ENCODE data around the gene CFAP46. TPM values are rescaled to one million over a fixed set of nuclear protein-coding genes. Genes with fewer than 3 reads are reported as not detected.
"Not testable (repeated sequence)": the region's sequence is repeated elsewhere in the genome, so short reads cannot be mapped to it uniquely, and the experiment has no call there.

The CFAP46 gene
- total RNA-seq, 2 donors from 2014 or later, result 0.35 to 1.5 TPM

DNA sequence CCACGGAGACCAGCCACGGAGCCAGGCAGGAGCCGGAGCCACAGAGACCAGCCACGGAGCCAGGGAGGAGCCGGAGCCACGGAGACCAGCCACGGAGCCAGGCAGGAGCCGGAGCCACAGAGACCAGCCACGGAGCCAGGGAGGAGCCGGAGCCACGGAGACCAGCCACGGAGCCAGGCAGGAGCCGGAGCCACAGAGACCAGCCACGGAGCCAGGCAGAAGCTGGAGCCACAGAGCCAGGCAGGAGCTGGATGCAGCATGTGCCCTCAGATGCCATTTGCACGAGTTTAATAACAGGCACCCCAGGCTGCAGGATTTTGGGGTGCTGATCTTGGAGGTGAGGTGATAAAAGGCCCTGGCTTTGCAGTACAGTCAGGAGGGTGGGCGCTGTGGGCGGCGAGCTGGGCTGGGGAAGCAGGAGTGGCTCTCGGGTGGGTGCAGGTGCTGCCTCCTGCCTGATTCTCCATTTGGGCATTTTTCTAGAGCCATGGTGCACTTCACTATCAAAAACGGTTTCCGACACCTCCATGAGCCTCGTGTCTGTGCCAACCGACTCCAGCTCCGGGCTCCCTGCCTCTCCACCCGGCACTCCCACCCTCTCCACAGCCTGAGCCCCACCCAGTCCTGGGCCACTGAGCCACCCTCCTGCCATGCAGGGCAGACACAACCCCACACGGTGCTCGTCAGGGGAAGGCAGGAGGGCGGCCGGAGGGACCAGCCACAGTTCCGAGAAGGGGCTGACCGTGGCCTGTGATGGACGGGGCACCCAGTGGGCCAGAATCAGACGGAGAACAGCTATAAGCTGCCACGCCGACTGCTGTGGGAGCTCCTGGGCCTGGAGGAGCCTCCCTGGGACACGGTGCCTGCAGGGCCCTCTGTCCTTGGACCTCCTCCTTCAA lies 115.6 kb downstream of the CFAP46 start:
- Histone ChIP-seq H3K27ac (no peak overlapping the region), H3K4me1 (no peaks in the 10 kb centered on the region), H3K9me3 (no peaks in the 10 kb centered on the region), H3K36me3 (no peaks in the 10 kb centered on the region), H3K4me3 (no peak overlapping the region), H3K27me3 (no peaks in the 10 kb centered on the region)
- DNase-seq (ENCODE audit: low spot score), result no peak
- TF ChIP-seq, protein P1, sequence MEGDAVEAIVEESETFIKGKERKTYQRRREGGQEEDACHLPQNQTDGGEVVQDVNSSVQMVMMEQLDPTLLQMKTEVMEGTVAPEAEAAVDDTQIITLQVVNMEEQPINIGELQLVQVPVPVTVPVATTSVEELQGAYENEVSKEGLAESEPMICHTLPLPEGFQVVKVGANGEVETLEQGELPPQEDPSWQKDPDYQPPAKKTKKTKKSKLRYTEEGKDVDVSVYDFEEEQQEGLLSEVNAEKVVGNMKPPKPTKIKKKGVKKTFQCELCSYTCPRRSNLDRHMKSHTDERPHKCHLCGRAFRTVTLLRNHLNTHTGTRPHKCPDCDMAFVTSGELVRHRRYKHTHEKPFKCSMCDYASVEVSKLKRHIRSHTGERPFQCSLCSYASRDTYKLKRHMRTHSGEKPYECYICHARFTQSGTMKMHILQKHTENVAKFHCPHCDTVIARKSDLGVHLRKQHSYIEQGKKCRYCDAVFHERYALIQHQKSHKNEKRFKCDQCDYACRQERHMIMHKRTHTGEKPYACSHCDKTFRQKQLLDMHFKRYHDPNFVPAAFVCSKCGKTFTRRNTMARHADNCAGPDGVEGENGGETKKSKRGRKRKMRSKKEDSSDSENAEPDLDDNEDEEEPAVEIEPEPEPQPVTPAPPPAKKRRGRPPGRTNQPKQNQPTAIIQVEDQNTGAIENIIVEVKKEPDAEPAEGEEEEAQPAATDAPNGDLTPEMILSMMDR (IDR thresholded peaks at IDR 0.05), result no peak

DNA sequence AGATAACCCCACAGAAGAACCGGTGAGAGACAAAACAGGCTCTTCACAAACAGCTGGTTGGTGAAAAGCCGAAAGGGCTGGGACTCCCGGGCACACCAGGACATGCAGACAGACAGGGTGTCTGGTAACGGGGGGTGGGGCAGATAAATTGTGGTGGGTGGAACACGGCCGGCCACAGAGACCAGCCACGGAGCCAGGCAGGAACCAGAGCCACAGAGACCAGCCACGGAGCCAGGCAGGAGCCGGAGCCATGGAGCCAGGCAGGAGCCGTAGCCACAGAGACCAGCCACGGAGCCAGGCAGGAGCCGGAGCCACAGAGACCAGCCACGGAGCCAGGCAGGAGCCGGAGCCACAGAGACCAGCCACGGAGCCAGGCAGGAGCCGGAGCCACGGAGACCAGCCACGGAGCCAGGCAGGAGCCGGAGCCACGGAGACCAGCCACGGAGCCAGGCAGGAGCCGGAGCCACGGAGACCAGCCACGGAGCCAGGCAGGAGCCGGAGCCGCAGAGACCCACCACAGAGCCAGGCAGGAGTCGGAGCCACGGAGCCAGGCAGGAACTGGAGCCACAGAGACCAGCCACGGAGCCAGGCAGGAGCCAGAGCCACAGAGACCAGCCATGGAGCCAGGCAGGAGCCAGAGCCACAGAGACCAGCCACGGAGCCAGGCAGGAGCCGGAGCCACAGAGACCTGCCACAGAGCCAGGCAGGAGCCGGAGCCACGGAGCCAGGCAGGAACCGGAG lies 116.4 kb downstream of the CFAP46 start:
- H3K27me3 ChIP-seq; H3K4me3 ChIP-seq; H3K36me3 ChIP-seq; DNase-seq (ENCODE audit: low spot score); H3K9me3 ChIP-seq; H3K4me1 ChIP-seq; H3K27ac ChIP-seq: not testable (repeated sequence)

DNA sequence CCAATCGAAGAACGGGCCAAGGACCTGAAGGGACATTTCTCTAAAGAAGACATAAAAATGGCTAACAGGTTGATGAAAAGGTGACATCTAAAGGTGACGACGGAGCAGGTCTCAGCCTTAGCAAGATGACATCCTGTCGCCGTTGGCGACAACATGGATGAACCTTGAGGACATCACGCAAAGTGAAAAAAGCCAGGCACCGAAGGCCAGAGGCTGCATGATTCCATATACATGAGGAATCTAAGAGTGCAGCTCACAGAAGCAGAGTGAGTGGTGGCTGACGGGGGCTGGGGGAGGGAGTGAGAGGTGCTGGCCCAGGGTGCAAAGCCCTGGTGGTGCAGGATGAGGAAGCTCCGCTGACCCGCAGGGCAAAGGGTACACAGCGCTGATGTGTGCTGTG lies 122.3 kb downstream of the CFAP46 start:
- TF ChIP-seq, protein P1 (IDR thresholded peaks at IDR 0.05), result no peak

DNA sequence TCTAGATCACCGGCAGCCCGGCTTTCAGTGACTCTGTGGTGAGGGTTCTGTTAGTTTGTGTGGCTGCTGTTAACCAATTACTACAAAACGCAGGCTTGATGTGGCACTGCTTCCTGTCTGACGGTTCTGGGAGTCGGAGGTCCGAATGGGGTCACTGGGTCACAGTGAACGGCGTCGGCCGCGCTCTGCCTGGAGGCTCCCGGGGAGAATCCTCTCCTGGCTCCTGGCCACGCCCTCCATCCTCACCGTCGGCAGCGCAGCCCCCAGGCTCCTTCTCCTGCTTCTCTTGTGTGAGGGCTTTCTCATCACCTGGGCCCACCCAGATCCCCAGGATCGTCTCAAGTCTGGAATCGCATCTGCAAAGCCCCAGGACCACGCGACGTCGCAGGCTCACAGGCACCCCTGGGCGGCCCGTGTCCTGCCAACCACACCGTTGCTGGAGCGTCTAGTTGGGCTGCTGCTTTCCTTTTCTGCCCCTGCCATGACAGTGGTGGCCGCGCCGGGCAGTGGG lies 124.6 kb downstream of the CFAP46 start:
- no peaks in the 10 kb centered on the region for H3K9me3 ChIP-seq
- H3K27ac ChIP-seq, result no peak overlapping the region
- H3K4me3 ChIP-seq, result no peak overlapping the region
- H3K27me3 ChIP-seq, result no peaks in the 10 kb centered on the region
- TF ChIP-seq, protein P1 (IDR thresholded peaks at IDR 0.05), result no peak
- H3K36me3 ChIP-seq, result no peaks in the 10 kb centered on the region
- H3K4me1 ChIP-seq, result no peaks in the 10 kb centered on the region
- DNase-seq (ENCODE audit: low spot score), result no peak

More for the DNA sequence above, 122.3 kb downstream of the CFAP46 start:
- Histone ChIP-seq H3K9me3 (no peaks in the 10 kb centered on the region), H3K36me3 (no peaks in the 10 kb centered on the region), H3K4me1 (no peaks in the 10 kb centered on the region), H3K4me3 (no peak overlapping the region), H3K27ac (no peak overlapping the region), H3K27me3 (no peaks in the 10 kb centered on the region)
- DNase-seq (ENCODE audit: low spot score), result no peak

DNA sequence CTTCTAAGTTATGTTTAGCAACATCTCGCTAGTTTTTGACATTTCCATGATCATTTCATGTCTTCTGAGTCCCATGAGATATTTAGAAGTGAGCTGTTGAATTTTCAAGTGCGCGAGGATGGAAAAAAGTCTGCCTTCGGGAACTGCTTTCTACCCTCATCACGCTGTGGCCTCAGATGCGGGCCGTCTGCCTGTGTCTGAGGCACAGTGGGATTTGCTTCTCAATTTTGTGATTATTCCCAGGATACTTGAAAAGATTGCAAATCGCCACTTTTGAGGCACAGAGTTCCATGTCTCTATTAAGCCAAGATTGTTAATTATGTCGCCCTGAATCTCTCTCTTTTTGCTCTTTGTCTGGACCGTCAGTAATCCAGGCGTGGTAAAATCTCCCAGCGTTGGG lies 125.7 kb downstream of the CFAP46 start:
- Histone ChIP-seq H3K27me3 (no peaks in the 10 kb centered on the region), H3K36me3 (no peaks in the 10 kb centered on the region), H3K4me1 (no peaks in the 10 kb centered on the region), H3K9me3 (no peaks in the 10 kb centered on the region), H3K4me3 (no peak overlapping the region), H3K27ac (no peak overlapping the region)
- TF ChIP-seq, protein P1 (IDR thresholded peaks at IDR 0.05), result no peak
- DNase-seq (ENCODE audit: low spot score), result no peak
